GM18511 (cell line): Measurements from ENCODE around the gene KISS1R.

Experiments used
- ATAC-seq: cut with Tn5 transposase; IDR thresholded peaks from one replicate; pipeline ENCODE4 v1.9.1; 2021; ENCODE audit warnings: mild to moderate bottlenecking, moderate library complexity; ENCODE audit not compliant: unreplicated experiment

Gene KISS1R

GRCh38 chr19:966485-967088 lies 49.5 kb downstream of the KISS1R start:
- ATAC-seq: no peak
